ENCODE results near the gene NINJ1.

DNA sequence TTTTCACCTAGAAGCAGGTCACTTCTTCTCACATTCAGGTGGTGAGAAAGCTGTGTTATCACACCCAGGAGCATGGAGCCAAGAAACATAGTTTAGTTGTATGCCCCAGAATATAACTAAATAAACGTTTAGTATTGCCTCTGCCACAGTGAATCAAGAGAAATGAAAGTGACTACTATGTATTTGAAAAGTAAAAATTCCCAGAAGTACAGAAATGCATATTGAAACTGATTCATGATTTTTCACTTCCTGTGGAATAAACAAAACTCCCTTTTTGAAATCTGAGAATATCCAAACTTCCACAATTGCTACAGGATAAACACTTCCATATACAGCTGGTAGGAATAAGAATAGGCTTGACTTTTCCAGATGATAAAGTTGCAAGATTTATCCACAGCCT, 15.3 kb upstream of the NINJ1 start:
- TF ChIP-seq POLR2A (IDR thresholded peaks at IDR 0.05; ENCODE audit: low read depth, low read length): no peak
- TF ChIP-seq POLR2AphosphoS5 (IDR thresholded peaks at IDR 0.05; ENCODE audit: low read depth, low read length): no peak

Data from GM12892 (cell line).